Fibroblast of the conjunctiva (primary cell): Measurements from ENCODE around the gene TMEM163.
"Not testable (repeated sequence)": the region's sequence is repeated elsewhere in the genome, so short reads cannot be mapped to it uniquely, and the experiment has no call there.

Experiments used
- DNase-seq: peaks from one replicate; pipeline ENCODE4 v3.0.0-alpha.2; 2010; ENCODE audit warnings: low read depth

The TMEM163 gene

DNA sequence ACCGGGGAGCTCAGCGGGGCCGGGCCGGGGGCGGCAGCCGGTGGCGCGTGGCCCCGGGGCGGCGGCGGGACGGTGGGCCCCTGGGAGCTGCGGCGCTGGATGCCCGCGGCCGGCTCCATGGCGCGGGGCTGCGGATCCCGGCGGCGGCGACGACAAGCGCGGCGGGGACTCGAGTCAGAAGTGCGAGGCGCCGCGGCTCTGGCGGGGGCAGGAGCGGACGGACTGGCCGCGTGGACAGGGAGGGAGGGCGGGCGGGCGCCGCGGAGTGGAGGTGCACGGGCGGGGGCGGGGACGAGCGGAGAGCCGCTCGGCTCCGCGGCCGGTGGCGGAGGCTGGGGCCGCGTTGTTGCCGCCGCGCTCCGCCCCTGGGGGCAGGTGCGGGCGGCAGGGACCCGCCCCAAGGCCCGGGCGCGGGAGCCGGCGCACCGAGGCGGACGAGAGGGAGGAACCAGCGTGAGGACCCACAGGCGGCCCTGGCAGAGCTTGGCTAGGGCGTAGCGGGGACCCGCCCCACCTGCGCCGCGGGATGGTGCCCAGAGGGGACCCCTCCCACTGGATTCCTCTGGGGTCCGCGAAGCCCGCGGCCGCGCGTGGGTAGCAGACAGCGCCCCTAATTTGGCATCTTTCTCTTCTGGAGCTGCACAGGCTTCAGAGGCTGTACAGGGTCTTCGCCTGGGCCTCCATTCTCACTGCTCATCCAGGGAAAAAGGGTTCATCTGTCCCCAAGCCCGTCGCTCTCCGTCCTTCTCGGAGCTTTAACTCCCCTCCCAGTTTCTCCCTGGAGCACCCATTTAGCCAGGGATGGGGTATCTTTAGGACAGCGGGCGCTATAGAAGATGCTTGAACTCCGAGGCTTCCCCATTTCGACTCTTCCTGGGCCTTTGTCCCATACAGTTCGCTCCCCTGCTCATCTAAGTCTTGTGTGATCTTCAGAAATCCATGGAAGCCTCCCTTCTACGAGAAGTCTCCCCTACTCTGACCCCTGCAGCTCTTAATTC is at the start of gene TMEM163:
Gene TMEM163 (minus strand): TSS at position 184 of the 998 bp plus-strand sequence.
- no peak for DNase-seq

- no peak for DNase-seq
Observed at GRCh38 chr2:134766583-134766982, 47.8 kb upstream of the TMEM163 start.

DNA sequence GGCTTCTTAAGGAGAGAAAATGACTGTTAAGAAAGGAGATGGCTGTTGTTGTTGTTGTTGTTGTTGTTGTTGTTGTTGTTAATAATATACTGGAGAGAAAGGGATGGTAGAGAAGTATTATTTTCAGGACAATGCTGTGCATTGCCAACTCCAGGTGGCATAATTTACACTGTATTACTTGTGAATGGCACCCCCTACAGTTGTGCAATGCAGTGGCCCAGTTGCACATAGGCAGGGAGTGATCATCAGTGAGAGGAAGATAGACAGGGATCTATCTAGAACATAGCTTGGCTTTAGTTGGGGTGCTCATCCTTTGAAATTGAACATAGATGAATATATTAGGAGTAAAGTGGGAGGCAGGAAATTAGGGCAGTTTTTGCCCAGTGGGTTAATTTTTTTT is 47.2 kb upstream of the TMEM163 start:
- no peak for DNase-seq

DNA sequence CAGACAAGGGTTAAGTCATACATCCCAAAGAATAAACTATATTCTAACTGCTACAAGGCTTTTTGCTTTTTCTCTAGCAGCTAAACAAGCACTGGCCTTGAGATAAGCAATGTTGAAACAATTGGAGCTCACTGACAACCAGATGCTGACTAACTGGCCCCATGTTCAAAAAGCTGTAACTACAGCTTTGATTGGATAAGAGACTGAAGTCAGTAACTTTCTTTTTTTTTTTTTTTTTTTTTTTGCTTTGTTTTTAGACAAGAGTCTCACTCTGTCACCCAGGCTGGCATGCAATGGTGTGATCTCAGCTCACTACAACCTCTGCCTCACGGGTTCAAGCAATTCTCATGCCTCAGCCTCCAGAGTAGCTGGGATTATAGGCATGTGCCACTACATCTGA is 45.4 kb upstream of the TMEM163 start:
- no peak for DNase-seq

DNA sequence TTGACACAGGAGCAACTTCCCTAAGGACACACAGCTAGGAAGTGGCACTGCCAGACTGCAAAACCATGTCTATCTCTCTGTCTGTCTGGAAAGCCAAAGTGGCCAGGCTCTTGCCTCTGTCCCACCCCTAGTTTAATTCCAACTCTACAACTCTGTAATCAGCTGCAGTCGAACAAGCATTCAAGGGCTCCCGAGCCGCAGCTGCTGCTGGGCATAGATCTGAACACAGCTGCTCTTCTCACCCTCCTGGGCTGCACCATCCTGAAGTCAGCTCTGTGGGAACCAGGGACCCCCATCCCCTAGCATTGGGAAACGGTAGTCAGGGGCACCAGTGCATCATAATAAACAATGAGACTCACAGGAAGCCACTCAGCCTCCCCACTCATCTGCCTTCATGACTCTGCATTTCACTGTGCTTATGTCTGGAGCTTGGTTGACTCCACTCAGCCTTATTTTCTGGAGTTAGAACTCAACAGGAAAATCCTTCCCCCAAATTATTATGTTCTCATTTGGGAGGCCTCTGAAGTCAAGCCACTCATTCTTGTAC is 44.4 kb upstream of the TMEM163 start:
- DNase-seq = no peak

DNA sequence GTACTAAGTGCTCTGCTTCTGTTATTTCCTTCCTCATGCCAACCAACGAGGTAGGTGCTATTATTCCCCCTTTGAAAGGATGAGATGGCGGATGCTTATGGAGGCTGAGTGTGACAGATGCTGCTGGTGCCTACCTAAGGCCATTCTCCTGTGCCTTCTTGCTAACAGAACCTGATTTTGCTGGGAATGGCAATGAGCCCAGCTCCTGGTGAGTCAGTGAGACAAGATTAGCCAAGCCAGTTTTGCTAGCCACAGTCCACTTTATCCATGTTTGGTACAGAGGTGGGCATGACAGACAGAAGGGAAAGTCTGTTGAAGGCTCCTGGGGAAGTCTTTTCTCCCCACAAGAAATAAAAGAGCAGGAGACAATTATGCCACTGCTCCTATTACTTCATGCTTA is 43.7 kb upstream of the TMEM163 start:
- no peak for DNase-seq

DNA sequence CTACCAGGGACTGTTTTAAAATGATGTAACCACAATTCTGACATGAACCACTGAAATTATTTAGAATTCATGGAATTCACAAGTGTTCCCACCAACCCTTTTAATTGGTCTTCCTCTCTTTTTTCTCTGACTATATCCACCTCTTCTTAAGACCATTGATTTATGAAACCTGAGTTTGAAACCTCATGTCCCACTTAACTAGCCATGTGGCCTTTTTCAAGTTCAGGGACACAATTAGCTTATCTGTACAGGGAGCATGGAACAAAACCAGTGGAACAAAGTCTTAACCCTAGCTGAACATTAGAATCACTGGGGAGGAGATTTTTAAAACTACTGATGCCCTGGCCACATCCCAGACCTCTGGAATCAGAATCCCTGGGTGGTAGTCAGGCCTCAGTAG is 41.6 kb upstream of the TMEM163 start:
- DNase-seq = no peak

GRCh38 chr2:134758633-134759032 is 39.8 kb upstream of the TMEM163 start:
- DNase-seq = no peak

DNA sequence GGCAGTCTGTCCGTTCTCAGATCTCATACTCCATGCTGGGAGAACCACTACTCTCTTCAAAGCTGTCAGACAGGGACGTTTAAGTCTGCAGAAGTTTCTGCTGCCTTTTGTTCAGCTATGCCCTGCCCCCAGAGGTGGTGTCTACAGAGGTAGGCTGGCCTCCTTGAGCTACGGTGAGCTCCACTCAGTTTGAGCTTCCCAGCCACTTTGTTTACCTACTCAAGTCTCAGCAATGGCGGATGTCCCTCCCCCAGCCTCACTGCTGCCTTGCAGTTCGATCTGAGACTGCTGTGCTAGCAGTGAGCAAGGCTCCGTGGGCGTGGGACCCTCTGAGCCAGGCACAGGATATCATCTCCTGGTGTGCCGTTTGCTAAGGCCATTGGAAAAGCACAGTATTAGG is 33.2 kb upstream of the TMEM163 start:
- not testable (repeated sequence) for DNase-seq

DNA sequence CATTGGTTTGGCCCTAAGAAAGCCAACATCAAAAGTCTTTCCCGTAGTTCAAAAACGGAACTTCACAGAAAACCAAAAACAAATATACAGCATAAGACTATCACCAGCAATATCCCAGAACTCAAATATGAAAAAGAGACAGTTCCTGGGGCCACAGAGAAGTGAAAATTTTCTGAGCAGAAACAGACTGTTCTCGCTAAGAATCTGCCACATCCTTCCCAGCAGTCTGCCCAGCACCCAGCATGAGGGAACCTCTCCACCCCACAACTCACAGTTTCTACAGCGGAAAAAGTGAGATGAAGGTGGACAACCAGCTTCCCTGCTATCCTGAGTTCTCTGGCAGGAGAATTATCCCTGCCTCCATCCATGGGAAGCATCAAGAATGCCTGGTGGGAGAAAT is 26.7 kb upstream of the TMEM163 start:
- no peak for DNase-seq

GRCh38 chr2:134745023-134745422 is 26.2 kb upstream of the TMEM163 start:
- DNase-seq = no peak

- DNase-seq = no peak
Observed at GRCh38 chr2:134739879-134740301, 21.1 kb upstream of the TMEM163 start.

DNA sequence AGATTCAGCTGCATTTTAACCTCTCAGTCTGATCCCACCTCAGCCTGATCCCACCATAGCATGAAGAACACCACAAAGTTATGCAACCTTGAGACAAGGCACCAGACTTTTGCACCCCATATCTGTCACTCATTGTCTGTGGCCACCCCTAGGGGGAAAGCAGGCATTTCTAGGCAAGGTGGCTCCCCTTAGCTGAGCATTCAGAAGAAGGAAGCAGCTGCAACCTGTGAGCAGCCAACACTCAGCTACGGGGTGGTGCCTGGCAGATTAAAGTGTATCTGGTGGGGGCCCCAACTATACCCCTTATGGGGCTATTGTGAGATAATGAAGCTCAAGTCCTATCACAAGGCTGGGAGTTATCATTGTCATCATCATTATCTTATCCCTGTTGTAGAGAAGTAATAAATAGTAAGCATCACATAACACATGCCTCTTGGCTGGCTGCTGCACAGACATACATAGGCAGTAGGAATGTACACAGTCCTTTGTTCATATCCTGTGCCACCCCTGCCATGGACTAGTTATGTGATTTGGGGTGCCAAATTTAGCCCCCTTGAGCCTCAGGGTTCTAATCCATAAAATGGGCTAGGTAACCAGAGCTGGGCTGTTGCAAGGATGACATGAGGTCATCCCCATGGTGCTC is 20.6 kb upstream of the TMEM163 start:
- DNase-seq = no peak

GRCh38 chr2:134738141-134738870 is 19.5 kb upstream of the TMEM163 start:
- DNase-seq = no peak

- no peak for DNase-seq
Observed at GRCh38 chr2:134737671-134738070, 18.9 kb upstream of the TMEM163 start.

- no peak for DNase-seq
Observed at GRCh38 chr2:134736167-134736880, 17.5 kb upstream of the TMEM163 start.

DNA sequence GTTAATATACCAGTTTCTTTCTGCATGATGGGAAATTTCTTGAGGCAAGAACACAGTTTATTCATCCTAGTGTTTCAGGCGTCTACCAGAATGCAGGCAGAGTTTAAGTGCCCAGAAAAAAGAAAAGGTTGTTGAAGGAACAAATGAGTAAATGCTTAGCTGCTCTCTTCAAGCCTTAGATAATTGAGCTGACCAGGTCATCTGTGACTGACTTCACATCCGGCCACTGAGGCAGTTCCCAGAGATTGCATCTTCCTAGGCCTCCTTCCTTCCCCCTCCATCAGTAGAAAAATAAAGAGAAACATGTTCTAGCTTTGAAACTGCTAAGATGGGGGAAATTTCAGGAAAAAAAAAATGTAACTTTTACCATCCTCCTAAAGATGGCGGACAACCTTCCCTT is 9.4 kb upstream of the TMEM163 start:
- no peak for DNase-seq

GRCh38 chr2:134727385-134727784 is 8.6 kb upstream of the TMEM163 start:
- no peak for DNase-seq

DNA sequence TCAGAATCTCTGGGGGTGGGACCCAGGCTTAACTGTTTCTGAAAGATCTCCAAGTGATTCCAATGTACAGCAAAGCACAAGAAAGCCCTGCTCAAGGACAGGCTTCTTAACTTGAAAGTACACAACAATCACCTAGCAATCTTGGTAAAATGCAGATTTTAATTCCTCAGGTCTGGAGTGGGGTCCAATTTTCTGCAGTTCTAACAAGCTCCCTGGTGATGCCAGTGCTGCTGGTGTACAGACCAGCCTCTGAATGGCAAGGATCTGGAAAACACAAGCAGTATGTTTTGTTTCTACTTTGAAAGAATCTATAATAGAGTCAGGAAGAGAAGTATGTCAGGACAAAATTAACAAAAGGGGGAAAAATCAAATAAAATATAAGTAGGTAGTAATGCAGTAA is 7.8 kb upstream of the TMEM163 start:
- no peak for DNase-seq

- no peak for DNase-seq
Observed at GRCh38 chr2:134725876-134726275, 7.1 kb upstream of the TMEM163 start.

DNA sequence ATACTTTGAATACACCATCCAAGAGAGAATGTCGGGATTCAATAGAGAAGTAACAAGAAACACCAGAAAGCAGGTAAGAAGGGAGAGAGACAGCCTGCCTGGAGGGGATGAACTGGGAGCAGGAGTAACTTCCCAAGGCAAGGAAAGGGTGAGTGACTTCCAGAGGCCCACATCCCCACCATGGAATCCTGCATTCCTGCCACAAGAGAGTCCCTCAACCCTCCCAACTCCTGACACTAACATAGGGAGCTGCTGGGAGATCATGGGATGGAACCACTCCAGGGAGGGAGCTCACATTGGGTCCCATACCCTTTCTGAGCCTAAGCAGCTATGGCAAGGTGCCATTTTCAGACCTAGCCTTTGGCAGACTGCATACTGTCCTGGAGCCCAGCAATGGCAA is 5.5 kb upstream of the TMEM163 start:
- DNase-seq = no peak

DNA sequence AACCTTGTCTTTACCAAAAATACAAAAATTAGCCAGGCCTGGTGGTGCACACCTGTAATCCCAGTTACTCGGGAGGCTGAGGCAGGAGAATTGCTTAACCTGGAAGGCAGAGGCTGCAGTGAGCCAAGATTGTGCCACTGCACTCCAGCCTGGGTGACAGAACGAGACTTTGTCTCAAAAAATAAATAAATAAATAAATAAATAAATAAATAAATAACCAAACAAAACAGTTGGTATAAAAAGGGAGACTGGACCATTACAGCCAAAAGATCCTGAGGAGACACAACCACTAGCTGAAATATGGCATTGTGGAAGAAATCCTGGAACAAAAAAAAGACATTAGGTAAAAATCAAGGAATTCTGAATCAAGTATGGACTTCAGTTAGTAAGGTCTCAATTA is 4.9 kb upstream of the TMEM163 start:
- DNase-seq = not testable (repeated sequence)
